ENCODE data around the gene NDUFV3.

DNA sequence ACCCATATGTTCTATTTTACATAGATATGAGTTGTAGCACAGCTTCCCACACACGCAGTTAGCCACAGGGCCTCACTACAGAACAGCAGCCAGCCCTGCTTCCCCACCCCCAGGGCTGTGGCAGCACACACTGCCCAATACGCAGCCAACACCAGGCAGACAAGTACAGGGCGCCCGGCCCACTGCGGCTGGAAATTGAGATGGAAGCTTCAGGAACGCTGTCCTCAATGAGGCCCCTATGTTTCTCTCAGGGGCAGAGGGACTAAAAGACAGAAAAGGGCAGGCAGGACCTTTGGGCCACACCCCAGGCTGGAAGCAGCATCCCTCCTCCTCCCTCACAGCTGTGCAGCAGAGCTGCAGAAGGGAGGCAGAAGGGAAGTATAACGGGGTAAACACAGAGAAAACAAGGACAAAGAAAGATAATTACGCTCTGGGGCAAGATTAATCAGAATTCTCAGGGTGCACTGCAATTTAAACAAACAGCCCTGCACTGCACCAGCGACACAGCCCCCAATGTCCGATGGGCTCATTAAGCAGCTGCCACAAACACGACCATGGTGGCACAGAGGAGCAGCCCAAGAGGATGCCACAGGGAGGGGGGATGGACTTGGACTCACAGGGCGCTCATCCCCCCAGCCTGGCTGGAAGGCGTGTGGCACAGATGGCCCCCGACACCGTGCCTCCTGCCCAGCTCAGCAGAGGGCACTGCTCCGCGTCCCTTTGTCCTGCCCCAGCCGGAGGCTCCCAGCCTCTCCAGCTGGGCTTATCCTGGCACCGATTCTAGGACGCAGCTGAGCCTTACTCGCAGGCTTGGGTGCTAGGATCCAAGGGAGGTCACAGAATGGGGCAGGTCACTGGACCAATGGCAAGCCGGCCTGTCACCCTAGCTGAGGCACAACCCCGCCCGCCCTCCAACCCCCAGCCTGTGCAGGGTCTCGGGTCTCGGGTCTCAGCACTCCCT lies 28.0 kb upstream of the NDUFV3 start:
- TF ChIP-seq, protein P1, sequence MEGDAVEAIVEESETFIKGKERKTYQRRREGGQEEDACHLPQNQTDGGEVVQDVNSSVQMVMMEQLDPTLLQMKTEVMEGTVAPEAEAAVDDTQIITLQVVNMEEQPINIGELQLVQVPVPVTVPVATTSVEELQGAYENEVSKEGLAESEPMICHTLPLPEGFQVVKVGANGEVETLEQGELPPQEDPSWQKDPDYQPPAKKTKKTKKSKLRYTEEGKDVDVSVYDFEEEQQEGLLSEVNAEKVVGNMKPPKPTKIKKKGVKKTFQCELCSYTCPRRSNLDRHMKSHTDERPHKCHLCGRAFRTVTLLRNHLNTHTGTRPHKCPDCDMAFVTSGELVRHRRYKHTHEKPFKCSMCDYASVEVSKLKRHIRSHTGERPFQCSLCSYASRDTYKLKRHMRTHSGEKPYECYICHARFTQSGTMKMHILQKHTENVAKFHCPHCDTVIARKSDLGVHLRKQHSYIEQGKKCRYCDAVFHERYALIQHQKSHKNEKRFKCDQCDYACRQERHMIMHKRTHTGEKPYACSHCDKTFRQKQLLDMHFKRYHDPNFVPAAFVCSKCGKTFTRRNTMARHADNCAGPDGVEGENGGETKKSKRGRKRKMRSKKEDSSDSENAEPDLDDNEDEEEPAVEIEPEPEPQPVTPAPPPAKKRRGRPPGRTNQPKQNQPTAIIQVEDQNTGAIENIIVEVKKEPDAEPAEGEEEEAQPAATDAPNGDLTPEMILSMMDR (conservative IDR thresholded peaks at IDR 0.05; ENCODE audit: low read length), result no peak
- TF ChIP-seq EZH2phosphoT487 (IDR thresholded peaks at IDR 0.05; ENCODE audit: borderline replicate concordance, low read depth, low read length), result no peak
